ENCODE results near the gene DIABLO.
"Not testable (repeated sequence)": the region's sequence is repeated elsewhere in the genome, so short reads cannot be mapped to it uniquely, and the experiment has no call there.

Gene DIABLO

DNA sequence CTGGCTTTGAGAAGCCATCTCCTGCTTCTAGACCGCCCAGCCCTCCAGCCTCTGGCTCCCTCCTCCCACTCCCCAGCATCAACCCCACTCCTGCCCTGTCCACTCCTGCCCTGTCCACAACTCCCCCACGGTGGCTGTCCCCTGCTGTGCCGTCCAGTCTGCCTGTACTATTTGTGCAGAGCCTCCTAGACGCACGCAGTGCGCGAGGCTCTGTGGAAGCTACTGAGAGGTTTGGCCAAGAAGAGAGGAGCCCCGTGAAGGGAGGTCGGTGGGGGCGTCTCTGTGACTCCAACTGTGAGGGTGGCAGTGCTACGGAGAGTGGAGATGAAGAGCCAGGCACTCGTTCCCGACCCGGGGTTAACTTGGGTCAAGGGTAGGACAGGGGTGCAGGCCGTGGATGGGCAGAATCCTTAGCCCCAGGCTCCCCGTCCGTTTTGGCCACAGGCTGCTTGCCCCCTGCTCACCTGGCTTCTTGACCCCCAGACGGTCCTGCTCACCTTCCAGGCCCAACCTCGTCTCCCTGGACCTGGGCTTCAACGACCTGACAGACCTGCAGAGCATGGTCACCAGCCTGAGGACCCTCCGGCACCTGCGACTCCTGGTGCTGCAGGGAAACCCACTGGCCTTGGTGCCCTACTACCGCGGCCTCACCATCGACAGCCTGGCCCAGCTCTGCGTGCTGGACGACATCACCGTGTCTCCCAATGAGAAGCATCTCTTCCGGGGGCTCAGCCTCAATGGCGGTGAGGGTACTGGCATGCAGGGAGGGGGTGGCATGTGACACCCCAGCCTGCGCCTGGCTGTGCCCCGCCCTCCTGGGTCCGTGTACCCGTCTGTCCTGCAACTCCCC lies 36.0 kb downstream of the DIABLO start:
- DNase-seq (ENCODE audit: low spot score): no peak

DNA sequence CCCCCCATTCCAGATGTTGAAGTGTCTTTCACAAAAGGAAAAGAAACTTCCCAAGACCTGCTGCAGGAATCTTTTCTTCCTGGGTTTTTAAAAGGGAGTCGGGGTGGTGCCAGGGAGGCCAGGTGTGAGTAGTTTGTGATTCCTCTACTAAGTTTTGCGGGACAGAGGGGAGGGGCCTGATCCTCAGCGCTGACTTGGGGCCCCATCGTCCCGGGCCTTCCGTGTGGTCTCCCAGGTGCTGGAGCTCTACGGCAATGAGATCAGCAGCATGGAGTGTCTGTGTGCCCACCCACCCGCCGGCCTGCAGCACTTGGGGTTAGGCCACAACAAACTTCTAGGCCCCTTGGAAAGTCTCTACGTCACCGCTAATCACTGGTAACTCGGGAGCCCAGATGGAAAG lies 38.4 kb downstream of the DIABLO start:
- DNase-seq (ENCODE audit: low spot score): no peak

DNA sequence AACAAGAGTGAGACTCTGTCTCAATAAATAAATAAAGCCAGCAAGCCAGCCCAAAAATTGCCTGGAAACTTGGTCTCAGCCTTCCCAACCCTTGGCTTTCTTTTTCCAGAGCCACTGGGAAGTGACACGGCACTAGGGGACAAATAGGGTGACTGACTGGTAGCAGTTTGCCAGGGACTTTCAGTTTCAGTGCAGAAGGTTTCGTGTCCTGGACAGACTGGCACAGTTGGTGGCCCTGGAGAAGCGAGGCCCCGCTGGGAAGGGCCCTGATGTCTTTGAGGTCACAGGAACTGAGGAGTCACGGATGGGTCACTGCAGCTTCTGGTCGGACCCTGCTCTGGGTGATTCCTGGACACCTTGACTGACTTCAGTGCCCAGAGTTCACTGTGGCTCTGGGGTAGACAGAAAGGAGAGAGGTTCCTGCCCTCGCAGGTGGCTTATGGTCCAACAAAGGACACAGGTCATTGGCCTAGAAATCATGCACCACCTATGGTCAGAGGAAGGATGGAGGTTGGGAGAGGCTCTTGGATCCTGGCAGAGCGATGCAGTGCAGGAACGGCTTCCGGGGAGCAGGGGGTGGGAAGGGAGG lies 40.3 kb downstream of the DIABLO start:
- no peak for DNase-seq (ENCODE audit: low spot score)

DNA sequence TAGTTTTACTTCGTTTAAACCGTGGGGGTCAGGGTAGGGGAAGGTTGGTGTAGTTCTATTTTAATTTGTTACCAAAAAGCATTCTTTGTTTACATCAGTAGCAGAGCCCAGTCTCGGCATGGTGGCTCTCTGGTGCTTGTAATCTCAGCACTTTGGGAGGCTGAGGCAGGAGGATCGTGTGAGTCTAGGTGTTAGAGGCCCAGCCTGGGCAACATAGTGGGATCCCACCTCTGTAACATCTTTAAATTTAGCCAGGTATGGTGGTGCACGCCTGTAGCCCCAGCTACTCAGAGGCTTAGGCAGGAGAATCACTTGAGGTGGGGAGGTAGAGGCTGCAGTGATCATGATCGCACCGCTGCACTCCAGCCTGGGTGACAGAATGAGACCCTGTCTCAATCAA lies 40.8 kb downstream of the DIABLO start:
- no peak for DNase-seq (ENCODE audit: low spot score)

DNA sequence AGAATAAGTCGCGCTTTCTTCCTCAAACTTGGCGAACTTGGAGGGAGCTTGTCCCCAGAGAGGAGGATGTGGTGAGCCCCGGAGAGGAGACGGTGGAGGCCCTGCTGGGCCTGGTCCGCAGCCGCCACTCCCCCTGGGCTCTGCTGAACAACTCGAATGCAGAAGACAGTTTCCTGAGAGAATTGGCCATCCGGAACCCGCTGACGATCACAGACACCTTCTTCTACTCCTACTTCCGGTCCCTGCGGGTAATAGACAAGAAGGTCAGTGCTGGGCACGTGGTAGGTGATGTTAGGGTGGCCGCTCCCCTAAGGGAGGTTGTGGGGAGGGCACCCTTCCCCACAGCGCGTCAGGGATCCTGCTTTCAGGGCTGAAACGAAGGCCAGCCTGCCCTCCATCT lies 41.3 kb downstream of the DIABLO start:
- DNase-seq (ENCODE audit: low spot score): no peak

DNA sequence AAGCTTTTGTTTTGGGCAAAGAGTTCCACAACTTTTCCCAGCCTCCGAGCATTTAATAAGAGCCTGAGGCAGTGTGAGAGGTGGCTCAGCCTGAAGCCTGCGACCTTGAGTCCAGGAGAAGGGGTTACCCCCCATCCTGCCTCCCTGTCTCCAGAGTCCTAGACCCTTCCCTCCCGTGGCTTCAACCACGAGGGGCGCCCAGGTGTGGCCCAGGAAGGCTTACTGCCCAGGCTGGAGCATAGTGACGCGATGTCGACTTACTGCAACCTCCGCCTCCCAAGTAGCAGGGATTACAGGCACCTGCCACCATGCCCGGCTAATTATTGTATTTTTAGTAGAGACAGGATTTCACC lies 42.3 kb downstream of the DIABLO start:
- DNase-seq (ENCODE audit: low spot score): no peak

DNA sequence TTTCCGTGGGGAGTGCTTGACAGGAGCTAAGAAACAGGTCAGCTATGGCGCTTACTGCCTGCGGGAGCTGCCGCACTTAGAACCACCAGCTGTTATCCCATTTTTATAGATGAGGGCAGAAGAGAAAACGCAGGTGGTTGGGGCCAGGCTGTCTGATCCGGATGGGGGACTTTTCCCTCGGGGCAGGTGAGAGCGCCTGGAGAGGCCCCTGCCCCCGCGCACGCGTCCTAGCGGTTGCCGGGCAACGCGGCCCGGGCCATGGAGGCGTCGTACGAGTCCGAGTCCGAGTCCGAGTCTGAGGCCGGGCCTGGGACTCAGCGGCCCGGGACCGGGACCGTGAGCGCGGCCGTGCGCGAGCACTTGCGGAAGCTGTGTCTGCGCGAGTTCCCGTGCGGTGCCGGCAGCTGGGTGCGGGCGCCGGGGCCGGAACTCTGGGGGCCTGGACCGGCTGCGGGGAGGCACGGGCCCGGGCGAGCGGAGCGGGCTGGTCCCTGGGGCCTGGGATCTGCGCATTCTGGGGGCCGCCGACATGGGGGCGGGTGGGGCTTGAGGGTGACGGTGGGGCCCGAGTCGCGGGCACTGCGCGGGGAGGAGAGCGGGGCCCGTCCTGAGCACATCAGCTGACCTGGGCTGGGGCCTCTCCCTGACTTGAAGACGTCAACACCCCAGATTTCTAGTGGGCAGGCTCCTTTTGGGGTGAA lies 42.8 kb downstream of the DIABLO start, which contains the start of gene LRRC43:
Gene LRRC43 (plus strand): TSS at position 237 of the 701 bp plus-strand sequence. CDS start 22 bp downstream, at position 259.
- DNase-seq (ENCODE audit: low spot score): no peak

DNA sequence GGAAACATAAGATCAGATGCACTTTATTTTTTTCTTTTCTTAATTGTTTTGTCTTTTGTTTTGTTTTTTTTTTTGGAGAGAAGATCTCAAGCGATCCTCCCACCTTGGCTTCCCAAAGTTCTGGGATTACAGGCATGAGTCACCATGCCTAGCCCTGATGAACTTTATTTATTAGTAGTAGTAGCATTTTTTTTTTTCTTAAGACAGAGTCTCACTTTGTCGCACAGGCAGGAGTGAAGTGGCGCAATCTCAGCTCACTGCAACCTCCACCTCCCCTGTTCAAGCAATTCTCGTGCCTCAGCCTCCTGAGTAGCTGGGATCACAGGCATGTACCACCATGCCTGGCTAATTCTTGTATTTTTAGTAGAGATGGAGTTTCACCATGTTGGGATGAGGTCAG lies 49.4 kb downstream of the DIABLO start:
- DNase-seq (ENCODE audit: low spot score): not testable (repeated sequence)

DNA sequence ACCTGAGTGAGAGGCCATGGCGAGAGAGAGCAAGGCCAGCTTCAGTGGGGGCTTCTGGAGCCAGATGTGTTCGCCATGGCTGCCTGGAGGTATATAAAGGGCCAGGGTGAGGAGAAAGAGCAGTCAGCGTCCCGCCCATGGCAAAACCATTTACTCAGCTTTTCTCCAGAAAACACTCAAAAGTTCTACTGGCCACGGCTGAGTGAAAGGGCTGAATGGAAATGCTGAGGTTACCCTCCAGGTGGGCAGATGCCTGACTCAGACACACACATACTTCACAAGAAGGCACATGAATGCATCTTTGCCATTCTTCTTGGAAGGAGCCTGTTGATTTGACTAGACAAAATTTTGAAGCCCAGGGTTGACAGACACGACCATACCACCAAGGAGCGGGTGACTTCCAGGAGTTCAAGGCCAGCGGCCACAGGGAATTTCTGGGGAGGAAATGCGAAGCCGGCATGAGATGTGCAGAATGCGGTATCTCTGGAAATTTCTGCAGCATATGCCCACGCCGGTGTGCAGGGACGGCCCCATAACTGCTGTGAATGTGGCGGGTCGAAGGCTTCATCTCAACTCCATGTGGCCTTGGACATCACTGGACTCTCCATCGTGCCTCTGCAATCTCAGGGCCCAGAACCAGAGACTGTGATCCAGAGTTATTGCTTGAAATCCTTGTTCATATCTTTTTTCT lies 51.6 kb downstream of the DIABLO start, which contains the start of gene IL31:
Gene IL31 (minus strand): TSS at position 67 of the 691 bp plus-strand sequence. CDS start 49 bp downstream, at position 18.
- no peak for DNase-seq (ENCODE audit: low spot score)

DNA sequence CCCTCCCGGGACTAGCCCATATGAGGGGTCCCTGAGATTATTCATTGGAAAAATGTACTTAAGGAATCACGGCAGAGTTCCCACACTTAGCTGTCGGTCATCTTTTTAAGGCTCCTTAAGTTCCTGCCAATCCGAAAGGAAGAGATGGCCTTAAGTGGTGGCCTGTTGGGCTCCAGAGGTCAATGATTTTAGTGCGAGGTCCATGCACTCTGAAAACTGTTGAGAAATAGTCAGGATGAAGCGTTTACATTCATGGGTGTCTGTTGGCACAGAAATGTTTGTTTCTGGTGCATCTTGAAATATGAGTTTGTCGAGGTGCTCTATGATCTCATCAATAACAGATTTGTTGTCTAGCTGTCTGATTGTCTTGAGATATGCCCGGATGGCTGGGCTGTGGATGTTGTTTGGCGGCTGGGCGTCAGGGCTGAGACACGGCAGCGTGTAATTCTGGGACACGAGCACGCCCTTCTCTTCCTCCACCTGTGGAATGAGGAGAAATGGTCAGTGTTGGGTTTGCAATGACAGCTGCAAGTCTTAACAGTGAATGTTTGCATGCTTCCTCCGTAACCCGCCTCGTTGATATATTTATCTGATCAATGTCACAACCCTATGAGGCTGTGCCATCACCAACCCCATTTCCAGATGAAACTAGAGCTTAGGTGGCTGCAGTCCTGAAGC lies 53.5 kb downstream of the DIABLO start:
- no peak for DNase-seq (ENCODE audit: low spot score)

DNA sequence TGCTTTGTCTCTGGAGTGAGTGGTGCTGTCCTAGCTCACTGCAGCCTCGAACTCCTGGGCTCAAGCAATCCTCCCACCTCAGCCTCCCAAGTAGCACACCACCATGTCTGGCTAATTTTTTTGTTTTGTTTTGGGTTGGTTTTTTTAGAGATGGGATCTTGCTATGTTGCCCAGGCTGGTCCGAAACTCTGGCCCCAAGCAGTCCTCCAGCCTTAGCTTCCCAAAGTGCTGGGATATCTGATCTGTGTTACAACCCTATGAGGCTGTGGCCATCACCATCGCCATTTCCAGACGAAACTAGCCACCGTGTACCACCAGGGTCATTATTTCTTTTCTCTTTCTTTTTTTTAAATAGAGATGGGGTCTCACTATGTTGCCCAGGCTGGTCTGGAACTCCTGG lies 54.5 kb downstream of the DIABLO start:
- DNase-seq (ENCODE audit: low spot score): no peak

DNA sequence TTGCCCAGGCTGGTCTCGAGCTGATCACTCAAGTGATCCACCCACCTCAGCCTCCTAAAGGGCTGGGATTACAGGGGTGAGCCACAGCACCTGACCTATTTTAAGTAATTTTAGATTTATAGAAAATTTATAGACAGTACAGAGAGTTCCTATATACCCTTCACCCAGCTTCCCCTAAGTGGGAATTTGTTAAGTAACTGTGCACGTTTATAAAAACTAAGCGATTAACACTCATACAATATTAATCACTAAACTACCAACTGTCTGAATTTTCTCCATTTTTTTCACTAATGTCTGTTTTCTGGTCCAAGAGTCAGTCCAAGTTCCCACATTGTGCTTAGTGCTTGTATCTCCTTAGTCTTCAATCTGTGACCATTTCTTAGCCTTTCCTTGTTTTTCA lies 57.4 kb downstream of the DIABLO start:
- DNase-seq (ENCODE audit: low spot score): no peak

DNA sequence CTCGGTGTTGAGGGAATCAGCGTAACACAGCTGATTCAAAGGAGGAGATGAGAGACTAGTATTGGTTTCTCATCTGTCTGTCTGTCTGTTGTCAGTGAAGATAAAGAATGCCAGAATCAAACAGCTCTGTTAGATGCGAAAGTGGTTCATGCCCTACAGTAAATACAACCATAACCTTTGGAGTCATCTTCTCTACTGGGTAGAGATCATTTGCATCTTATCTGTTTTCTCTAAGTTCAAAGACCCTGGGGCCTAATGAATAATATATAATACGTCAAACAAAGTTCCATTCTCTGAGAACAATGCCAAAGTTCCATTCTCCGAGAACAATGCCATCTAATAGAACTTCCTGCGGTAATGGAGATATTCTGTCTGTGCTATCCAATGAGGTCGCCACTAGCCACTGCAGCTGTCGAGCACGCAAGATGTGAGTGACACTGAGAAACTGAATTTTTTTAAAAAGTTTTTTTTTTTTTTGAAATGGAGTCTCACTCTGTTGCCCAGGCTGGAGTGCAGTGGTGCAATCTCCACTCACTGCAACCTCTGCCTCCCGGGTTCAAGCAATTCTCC lies 58.4 kb downstream of the DIABLO start:
- no peak for DNase-seq (ENCODE audit: low spot score)

DNA sequence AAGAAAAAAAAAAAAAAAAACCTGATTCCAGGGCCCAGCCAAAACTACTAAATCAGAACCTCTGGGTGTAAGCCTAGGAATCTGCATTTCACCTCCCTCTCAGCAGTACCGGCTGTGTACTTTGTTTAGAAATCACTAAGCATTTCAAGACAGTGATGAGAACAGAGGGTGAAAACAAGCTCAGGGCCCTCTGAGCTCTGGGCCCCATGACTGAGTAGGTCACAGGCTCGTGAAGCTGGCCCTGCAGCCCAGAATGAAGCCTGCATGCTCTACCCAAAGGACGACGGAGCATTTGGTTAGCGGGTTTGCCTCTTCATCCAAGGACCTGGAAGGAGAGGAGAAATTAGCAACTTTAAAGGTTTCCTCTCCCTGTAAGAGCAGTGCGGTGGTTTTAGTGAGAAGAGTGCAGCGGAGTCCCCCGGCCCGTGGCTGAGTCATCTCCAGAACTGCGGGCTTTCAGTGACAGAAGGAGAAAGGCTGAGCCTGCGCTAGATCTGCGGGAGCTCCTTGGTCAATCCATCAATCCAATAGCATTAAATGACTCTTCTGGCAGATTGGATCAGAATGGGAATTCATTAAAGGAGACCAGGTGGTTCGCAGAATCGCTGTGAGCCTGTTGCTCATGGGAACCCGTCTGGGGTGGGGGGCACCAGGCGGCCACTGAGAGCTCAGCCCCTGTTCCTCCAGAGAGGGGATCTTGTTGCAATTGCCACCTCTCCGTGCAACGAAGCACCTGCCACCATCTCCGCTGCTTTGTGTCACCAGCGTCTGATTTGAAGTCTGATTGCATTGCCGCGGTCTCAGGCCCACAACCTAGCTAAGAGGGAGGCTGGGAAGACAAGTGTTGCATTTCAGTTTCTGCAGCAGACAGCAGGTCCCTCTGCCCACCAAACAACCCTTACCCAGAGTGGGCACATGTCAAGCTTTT lies 59.2 kb downstream of the DIABLO start:
- no peak for DNase-seq (ENCODE audit: low spot score)

DNA sequence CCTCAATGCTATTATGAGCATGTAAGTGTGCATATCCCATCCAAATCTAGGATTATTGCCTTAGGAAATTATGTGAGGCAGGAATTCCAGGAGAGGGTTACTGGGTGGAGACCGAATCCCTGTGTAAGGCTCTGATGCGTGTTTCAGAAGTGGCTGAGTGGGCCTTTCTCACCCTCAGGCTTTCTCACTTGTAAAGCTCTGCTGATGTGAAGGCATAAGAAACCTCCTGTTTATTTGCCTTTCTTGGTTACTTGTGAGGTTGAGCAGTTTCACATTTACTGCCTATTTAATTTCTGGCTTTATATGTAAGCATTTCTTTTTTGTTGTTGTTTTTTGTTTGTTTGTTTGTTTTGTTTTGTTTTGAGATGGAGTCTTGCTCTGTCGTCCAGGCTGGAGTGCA lies 62.9 kb downstream of the DIABLO start:
- DNase-seq (ENCODE audit: low spot score): no peak

DNA sequence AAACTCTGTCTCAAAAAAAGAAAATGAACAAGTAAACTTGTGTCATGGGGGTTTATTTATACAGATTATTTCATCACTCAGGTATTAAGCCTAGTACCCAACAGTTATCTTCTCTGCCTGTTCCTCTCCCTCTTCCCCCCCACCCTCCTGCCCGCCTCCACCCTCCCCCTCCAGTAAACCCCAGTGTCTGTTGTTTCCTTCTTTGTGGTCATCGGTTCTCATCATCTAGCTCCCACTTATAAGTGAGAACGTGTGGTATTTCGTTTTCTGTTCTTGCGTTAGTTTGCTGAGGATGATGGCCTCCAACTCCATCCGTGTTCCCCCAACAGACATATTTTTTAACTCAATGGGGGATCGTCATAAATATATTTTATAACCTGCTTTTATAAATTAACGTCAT lies 64.2 kb downstream of the DIABLO start:
- no peak for DNase-seq (ENCODE audit: low spot score)

DNA sequence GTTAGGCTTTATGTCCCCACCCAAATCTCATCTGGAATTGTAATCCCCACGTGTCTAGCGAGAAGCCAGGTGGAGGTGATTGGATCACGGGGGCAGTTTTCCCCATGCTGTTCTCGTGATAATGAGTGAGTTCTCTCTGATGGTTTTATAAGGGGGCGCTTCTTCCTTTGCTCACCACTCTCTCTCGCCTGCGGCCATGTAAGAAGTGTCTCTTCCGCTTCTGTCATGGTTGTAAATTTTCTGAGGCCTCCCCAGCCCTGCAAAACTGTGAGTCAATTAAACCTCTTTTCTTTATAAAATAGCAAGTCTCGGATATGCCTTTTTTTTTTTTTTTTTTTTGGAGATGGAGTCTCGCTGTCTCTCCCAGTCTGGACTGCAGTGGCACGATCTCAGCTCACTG lies 65.1 kb downstream of the DIABLO start:
- DNase-seq (ENCODE audit: low spot score): no peak

DNA sequence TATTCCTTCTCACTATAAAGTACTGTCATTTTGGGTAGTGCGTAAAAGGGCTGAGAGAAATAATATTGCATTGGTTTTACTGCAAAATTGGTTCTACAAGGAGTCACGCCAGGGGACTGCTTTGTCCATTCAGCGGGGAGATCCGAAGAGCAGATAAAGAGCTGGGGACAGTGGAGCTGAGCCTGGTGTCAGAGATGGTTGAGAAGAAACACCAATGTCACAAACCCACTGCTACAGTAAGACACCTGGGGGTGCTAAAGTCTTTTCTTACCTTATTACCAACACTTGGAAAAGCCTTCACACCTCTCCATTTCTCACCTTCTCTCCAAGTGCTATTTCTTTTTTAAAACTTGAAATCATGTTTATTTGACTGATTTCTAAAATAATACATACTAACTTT lies 66.0 kb downstream of the DIABLO start:
- no peak for DNase-seq (ENCODE audit: low spot score)

DNA sequence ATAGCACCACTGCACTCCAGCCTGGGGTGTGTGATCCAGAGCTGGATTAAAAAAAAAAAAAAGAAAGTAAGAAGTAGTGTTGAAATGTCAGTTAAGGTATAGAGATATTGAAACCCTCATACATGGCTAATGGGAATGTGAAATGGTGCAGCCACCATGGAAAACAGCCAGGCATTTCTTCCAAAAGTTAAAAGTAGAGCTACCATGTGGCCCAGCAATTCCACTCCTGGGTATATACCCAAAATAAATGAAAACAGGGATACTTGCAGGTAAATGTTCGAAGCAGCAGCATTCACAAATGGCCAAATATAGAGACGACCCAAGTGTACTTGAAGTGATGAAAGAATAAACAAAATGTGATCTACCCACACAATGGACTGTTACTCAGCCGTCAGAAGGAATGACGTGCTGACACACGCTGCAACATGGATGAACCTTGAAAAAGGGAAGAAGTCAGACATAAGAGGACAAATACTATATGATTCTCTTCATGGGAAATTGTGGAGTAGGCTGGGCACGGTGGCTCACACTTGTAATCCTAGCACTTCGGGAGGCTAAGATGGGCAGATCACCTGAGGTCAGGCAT lies 67.1 kb downstream of the DIABLO start:
- no peak for DNase-seq (ENCODE audit: low spot score)
